Neural progenitor cell (in vitro differentiated cells): Measurements from ENCODE around the gene CD40.

ENCODE experiments used
- CTCF ChIP-seq: fragments of 200-600 bp; sonication (generic); IDR thresholded peaks from 2 replicates; pipeline ENCODE4 v1.5.1; 2017; ENCODE audit warnings: antibody characterized with exemption, mild to moderate bottlenecking
- EZH2phosphoT487 ChIP-seq: fragments of 200-600 bp; sonication (generic); IDR thresholded peaks from 2 replicates; pipeline ENCODE4 v1.6.1; 2017; ENCODE audit warnings: antibody characterized with exemption

GRCh38 chr20:46070215-46070900 is 47.8 kb upstream of the CD40 start:
- TF ChIP-seq CTCF = no peak
- no peak for TF ChIP-seq EZH2phosphoT487
